HCT116 (cell line): ENCODE results near the gene CTNND2. TPM values are rescaled to one million over a fixed set of nuclear protein-coding genes. Genes with fewer than 3 reads are reported as not detected.

Source experiments
- ATAC-seq: fragments of 200-7000 bp; cut with Tn5 transposase; 2 replicates; pipeline ENCODE4 v1.9.1; 2020; ENCODE audit warnings: mild to moderate bottlenecking, moderate library complexity
- BruUV-seq: library from RNA; stranded (reverse); fragments of 400-500 nt; replicated peaks from 2 replicates; lab custom pipeline; 2021; lab: Mats Ljungman, UMichigan
- CTCF ChIA-PET: fragments of 300-600 bp; sonication (Branson Sonifier 250); formaldehyde crosslinking; loops from one replicate; lab custom pipeline; 2021; ENCODE audit warnings: antibody characterized with exemption; lab: Charles Lee
- POLR2A ChIA-PET: fragments of 300-600, 350-600 bp; sonication (Branson Sonifier 250); formaldehyde crosslinking; loops from one replicate; lab custom pipeline; 2021; ENCODE audit warnings: antibody characterized with exemption; lab: Charles Lee
- RAD21 ChIA-PET, 2 experiments: fragments of 300-600 bp; sonication (Branson Sonifier 250); formaldehyde crosslinking; loops; one replicate each; lab custom pipeline; 2023; ENCODE audit warnings: low total read pairs in 2 of 2; ENCODE audit not compliant: uncharacterized antibody in 2 of 2, unreplicated experiment in 2 of 2, low non-redundant PET in 1 of 2; lab: Charles Lee
- DNase-seq: peaks from one replicate; pipeline ENCODE4 v3.0.0-alpha.2; 2010; ENCODE audit warnings: low read depth, low spot score
- H2AFZ ChIP-seq: fragments of 200-600 bp; shearing (Covaris generic), sonication (generic); 2 replicates; pipeline ENCODE4 v1.6.1; 2017; ENCODE audit warnings: low read depth, mixed run types, mixed read lengths, antibody characterized with exemption, low read length; ENCODE audit not compliant: poor library complexity, severe bottlenecking
- H3K27ac ChIP-seq: 2 replicates; pipeline ENCODE4 v1.5.1; 2012; ENCODE audit warnings: low read depth, low read length
- H3K27me3 ChIP-seq: fragments of 200-600 bp; sonication (generic); 2 replicates; pipeline ENCODE4 v1.6.1; 2016; ENCODE audit warnings: mixed run types, low read length, mixed read lengths; ENCODE audit not compliant: insufficient read depth
- H3K36me3 ChIP-seq, 2 experiments: fragments of 200-500 bp in 1 of 2; fragments of 200-600 bp in 1 of 2; sonication (Bioruptor generic) in 1 of 2; sonication (generic) in 1 of 2; 2 replicates each; pipeline versions ENCODE4 v1.5.1 to v1.6.1; 2014 to 2016; ENCODE audit warnings: low read length in 2 of 2, inconsistent platforms in 1 of 2, mixed read lengths in 1 of 2, mixed run types in 1 of 2; ENCODE audit not compliant: insufficient read depth in 2 of 2, control insufficient read depth in 1 of 2
- H3K4me1 ChIP-seq, 2 experiments: fragments of 200-600 bp in 1 of 2; sonication (generic) in 1 of 2; 2 replicates each; pipeline versions ENCODE4 v1.5.1 to v1.6.1; 2012 to 2017; ENCODE audit warnings: low read length in 2 of 2, inconsistent platforms in 1 of 2, mild to moderate bottlenecking in 1 of 2, mixed read lengths in 1 of 2, mixed run types in 1 of 2, moderate library complexity in 1 of 2; ENCODE audit not compliant: insufficient read depth in 2 of 2, control insufficient read depth in 1 of 2
- H3K4me2 ChIP-seq: fragments of 200-600 bp; sonication (generic); 2 replicates; pipeline ENCODE4 v1.6.1; 2017; ENCODE audit warnings: mixed run types, low read length, mixed read lengths
- H3K4me3 ChIP-seq, 2 experiments: fragments of 200-600 bp in 1 of 2; sonication (generic) in 1 of 2; replicated peaks in 1 of 2; 2 replicates each; pipeline ENCODE4 v1.5.1; 2011 to 2016; ENCODE audit warnings: low read length in 2 of 2, control low read depth in 1 of 2, low read depth in 1 of 2, mild to moderate bottlenecking in 1 of 2, mixed read lengths in 1 of 2, mixed run types in 1 of 2
- H3K79me2 ChIP-seq: fragments of 200-600 bp; sonication (generic); 2 replicates; pipeline ENCODE4 v1.6.1; 2017; ENCODE audit warnings: mild to moderate bottlenecking, mixed run types, low read length, moderate library complexity, mixed read lengths; ENCODE audit not compliant: insufficient read depth
- H3K9ac ChIP-seq: fragments of 200-600 bp; sonication (generic); 2 replicates; pipeline ENCODE4 v1.6.1; 2016; ENCODE audit warnings: low read length, mixed read lengths
- H3K9me2 ChIP-seq: fragments of 200-600 bp; sonication (generic), shearing (Covaris generic); 2 replicates; pipeline ENCODE4 v1.6.1; 2017; ENCODE audit warnings: mixed run types, mild to moderate bottlenecking, moderate library complexity; ENCODE audit not compliant: insufficient read depth
- H3K9me3 ChIP-seq, 2 experiments: fragments of 200-500 bp in 1 of 2; fragments of 200-600 bp in 1 of 2; sonication (Bioruptor generic) in 1 of 2; sonication (generic) in 1 of 2; 2 replicates each; pipeline ENCODE4 v1.6.1; 2014 to 2017; ENCODE audit warnings: low read length in 2 of 2, mixed read lengths in 2 of 2, inconsistent platforms in 1 of 2, low read depth in 1 of 2, mild to moderate bottlenecking in 1 of 2, mixed run types in 1 of 2, moderate library complexity in 1 of 2; ENCODE audit not compliant: control insufficient read depth in 1 of 2, insufficient read depth in 1 of 2
- H4K20me1 ChIP-seq: fragments of 200-600 bp; sonication (generic), shearing (Covaris generic); 2 replicates; pipeline ENCODE4 v1.6.1; 2017; ENCODE audit warnings: mixed run types, mild to moderate bottlenecking, moderate library complexity; ENCODE audit not compliant: insufficient read depth
- CBX3 ChIP-seq: IDR thresholded peaks from 2 replicates; pipeline ENCODE4 v1.6.1; 2012; ENCODE audit warnings: low read depth
- ELF1 ChIP-seq: IDR thresholded peaks from 2 replicates; pipeline ENCODE4 v1.6.1; 2012; ENCODE audit warnings: low read depth, borderline replicate concordance
- EZH2phosphoT487 ChIP-seq: fragments of 200-600 bp; IDR thresholded peaks from 2 replicates; pipeline ENCODE4 v1.6.1; 2018; ENCODE audit warnings: antibody characterized with exemption, borderline replicate concordance
- JUND ChIP-seq: IDR thresholded peaks from 2 replicates; pipeline ENCODE4 v1.6.1; 2012
- POLR2A ChIP-seq: IDR thresholded peaks from 2 replicates; pipeline ENCODE4 v1.7.0; 2011; ENCODE audit warnings: borderline replicate concordance; ENCODE audit not compliant: insufficient read depth, insufficient read length; ENCODE audit errors: extremely low read depth
- RAD21 ChIP-seq: IDR thresholded peaks from 2 replicates; pipeline ENCODE4 v1.6.1; 2012; ENCODE audit warnings: low read depth, mild to moderate bottlenecking
- SIN3A ChIP-seq: IDR thresholded peaks from 2 replicates; pipeline ENCODE4 v1.6.1; 2012; ENCODE audit warnings: low read depth
- SP1 ChIP-seq: IDR thresholded peaks from 2 replicates; pipeline ENCODE4 v1.6.1; 2012; ENCODE audit warnings: low read depth
- SRF ChIP-seq: IDR thresholded peaks from 2 replicates; pipeline ENCODE4 v1.6.1; 2012; ENCODE audit warnings: low read depth
- TCF7L2 ChIP-seq: IDR thresholded peaks from 2 replicates; pipeline ENCODE4 v1.7.0; 2011; ENCODE audit warnings: borderline replicate concordance, inconsistent platforms; ENCODE audit not compliant: insufficient read depth, insufficient read length; ENCODE audit errors: extremely low read depth
- ZFX ChIP-seq: fragments of 450-650 bp; IDR thresholded peaks from 2 replicates; pipeline ENCODE4 v1.6.1; 2017
- ZNF274 ChIP-seq: fragments of 200-500 bp; sonication (Bioruptor generic); IDR thresholded peaks from 2 replicates; pipeline ENCODE4 v1.6.1; 2014; ENCODE audit warnings: mild to moderate bottlenecking, low read depth, low read length, inconsistent platforms
- intact Hi-C: fragments of 100-400 bp; cut with micrococcal nuclease; formaldehyde crosslinking; loops from 2 replicates; pipeline ENCODE4 v1.10.0; 2022
- total RNA-seq: library from RNA; stranded (reverse); gene quantifications from one replicate; pipeline ENCODE4 v1.2.1, GENCODE V29; 2021; ENCODE audit not compliant: unreplicated experiment
- TF ChIP-seq, protein P1 (sequence below): IDR thresholded peaks from 2 replicates; pipeline ENCODE4 v1.6.1; 2011; ENCODE audit warnings: mild to moderate bottlenecking, low read length, moderate library complexity; ENCODE audit not compliant: insufficient replicate concordance; ENCODE audit errors: extremely low read depth
- TF ChIP-seq, protein P2 (sequence below): IDR thresholded peaks from 2 replicates; pipeline ENCODE4 v1.6.1; 2012
- TF ChIP-seq, protein P3 (sequence below): IDR thresholded peaks from 2 replicates; pipeline ENCODE4 v1.6.1; 2012; ENCODE audit warnings: low read depth

The CTNND2 gene
- total RNA-seq, 1 experiment from 2014 or later: not detected

DNA sequence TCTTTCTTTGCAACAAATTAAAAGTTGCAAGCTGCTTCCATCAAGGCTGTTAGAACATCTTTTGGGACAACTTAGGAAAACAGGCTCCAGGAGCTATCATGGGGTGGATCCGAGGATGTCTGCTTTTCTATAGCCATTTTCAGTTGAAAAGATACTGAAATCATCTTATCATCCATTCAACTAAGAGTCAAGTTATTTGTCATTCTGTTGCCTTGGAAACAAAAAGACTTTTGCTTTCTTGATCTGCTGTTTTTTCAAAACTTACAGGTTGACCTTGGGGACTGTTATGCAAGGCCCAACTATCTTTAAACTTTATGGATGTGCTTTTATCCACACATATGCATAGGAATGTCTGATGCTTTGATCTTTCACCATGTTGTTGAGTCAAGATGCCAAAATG, 597.9 kb downstream of the CTNND2 start:
- H3K79me2 ChIP-seq: no peaks in the 10 kb centered on the region
- ChIA-PET RAD21 (no interaction called here), CTCF (no interaction called here), POLR2A (no interaction called here)
- no peaks in the 10 kb centered on the region for H4K20me1 ChIP-seq
- H3K4me1 ChIP-seq: no peaks in the 10 kb centered on the region
- no peak overlapping the region for H3K4me3 ChIP-seq
- H3K9me3 ChIP-seq: no peaks in the 10 kb centered on the region; a peak in 1 of 4 replicates
- H3K36me3 ChIP-seq: no peaks in the 10 kb centered on the region
- H3K9me2 ChIP-seq: no peaks in the 10 kb centered on the region
- intact Hi-C loops: no loop called here
- no peak overlapping the region for H3K9ac ChIP-seq
- H3K4me2 ChIP-seq: no peak overlapping the region
- H3K27me3 ChIP-seq: no peaks in the 10 kb centered on the region
- no TSS peak for BruUV-seq
- H2AFZ ChIP-seq: no peak overlapping the region
- DNase-seq (no peak), ATAC-seq (no peak)
- TF ChIP-seq ZNF274 (no peak), ELF1 (no peak), SIN3A (no peak), CBX3 (no peak), EZH2phosphoT487 (no peak), TCF7L2 (no peak), RAD21 (no peak), JUND (no peak), SP1 (no peak), ZFX (no peak), POLR2A (no peak), SRF (no peak)
- TF ChIP-seq, protein P1, sequence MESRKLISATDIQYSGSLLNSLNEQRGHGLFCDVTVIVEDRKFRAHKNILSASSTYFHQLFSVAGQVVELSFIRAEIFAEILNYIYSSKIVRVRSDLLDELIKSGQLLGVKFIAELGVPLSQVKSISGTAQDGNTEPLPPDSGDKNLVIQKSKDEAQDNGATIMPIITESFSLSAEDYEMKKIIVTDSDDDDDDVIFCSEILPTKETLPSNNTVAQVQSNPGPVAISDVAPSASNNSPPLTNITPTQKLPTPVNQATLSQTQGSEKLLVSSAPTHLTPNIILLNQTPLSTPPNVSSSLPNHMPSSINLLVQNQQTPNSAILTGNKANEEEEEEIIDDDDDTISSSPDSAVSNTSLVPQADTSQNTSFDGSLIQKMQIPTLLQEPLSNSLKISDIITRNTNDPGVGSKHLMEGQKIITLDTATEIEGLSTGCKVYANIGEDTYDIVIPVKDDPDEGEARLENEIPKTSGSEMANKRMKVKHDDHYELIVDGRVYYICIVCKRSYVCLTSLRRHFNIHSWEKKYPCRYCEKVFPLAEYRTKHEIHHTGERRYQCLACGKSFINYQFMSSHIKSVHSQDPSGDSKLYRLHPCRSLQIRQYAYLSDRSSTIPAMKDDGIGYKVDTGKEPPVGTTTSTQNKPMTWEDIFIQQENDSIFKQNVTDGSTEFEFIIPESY: no peak
- TF ChIP-seq, protein P2, sequence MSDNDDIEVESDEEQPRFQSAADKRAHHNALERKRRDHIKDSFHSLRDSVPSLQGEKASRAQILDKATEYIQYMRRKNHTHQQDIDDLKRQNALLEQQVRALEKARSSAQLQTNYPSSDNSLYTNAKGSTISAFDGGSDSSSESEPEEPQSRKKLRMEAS: no peak
- TF ChIP-seq, protein P3, sequence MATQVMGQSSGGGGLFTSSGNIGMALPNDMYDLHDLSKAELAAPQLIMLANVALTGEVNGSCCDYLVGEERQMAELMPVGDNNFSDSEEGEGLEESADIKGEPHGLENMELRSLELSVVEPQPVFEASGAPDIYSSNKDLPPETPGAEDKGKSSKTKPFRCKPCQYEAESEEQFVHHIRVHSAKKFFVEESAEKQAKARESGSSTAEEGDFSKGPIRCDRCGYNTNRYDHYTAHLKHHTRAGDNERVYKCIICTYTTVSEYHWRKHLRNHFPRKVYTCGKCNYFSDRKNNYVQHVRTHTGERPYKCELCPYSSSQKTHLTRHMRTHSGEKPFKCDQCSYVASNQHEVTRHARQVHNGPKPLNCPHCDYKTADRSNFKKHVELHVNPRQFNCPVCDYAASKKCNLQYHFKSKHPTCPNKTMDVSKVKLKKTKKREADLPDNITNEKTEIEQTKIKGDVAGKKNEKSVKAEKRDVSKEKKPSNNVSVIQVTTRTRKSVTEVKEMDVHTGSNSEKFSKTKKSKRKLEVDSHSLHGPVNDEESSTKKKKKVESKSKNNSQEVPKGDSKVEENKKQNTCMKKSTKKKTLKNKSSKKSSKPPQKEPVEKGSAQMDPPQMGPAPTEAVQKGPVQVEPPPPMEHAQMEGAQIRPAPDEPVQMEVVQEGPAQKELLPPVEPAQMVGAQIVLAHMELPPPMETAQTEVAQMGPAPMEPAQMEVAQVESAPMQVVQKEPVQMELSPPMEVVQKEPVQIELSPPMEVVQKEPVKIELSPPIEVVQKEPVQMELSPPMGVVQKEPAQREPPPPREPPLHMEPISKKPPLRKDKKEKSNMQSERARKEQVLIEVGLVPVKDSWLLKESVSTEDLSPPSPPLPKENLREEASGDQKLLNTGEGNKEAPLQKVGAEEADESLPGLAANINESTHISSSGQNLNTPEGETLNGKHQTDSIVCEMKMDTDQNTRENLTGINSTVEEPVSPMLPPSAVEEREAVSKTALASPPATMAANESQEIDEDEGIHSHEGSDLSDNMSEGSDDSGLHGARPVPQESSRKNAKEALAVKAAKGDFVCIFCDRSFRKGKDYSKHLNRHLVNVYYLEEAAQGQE: no peak
- H3K27ac ChIP-seq: no peak overlapping the region
